Keratinocyte (primary cell): ENCODE results near the gene AADACL2.

ENCODE experiments used
- EZH2 ChIP-seq: IDR thresholded peaks from one replicate; pipeline ENCODE4 v1.6.1; 2012; ENCODE audit warnings: inconsistent platforms, mild to moderate bottlenecking, low read length, moderate library complexity
- TF ChIP-seq, protein P1 (sequence below), 3 experiments: IDR thresholded peaks in 1 of 3; conservative IDR thresholded peaks in 1 of 3; optimal IDR thresholded peaks in 1 of 3; 2 replicates in 2 of 3; 3 replicates in 1 of 3; pipeline versions ENCODE3 to v1.5.1; 2011; ENCODE audit warnings: low read length in 3 of 3, mild to moderate bottlenecking in 3 of 3, moderate library complexity in 2 of 3, control low read depth in 1 of 3, inconsistent platforms in 1 of 3; ENCODE audit not compliant: insufficient read depth in 2 of 3; ENCODE audit errors: extremely low read depth in 1 of 3

DNA sequence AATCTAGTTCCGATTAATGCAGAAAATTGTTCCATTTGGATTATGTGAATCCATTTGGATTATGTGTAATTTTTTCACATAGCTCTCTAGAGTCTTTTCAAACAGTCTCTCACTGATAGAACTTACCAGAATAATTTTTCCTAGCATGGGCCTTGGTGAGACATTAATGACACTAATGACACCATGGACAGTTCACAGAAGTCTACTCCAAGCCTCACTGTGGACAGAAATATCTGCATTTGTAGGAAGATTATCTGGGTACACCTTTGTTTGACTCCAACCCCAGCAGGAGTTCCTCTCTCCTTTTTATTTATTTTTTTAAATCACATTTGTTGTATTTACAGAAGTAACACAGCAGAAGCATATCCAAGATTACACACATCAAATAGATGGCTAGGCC lies 27.9 kb downstream of the AADACL2 start:
- no peak for TF ChIP-seq EZH2
- TF ChIP-seq, protein P1, sequence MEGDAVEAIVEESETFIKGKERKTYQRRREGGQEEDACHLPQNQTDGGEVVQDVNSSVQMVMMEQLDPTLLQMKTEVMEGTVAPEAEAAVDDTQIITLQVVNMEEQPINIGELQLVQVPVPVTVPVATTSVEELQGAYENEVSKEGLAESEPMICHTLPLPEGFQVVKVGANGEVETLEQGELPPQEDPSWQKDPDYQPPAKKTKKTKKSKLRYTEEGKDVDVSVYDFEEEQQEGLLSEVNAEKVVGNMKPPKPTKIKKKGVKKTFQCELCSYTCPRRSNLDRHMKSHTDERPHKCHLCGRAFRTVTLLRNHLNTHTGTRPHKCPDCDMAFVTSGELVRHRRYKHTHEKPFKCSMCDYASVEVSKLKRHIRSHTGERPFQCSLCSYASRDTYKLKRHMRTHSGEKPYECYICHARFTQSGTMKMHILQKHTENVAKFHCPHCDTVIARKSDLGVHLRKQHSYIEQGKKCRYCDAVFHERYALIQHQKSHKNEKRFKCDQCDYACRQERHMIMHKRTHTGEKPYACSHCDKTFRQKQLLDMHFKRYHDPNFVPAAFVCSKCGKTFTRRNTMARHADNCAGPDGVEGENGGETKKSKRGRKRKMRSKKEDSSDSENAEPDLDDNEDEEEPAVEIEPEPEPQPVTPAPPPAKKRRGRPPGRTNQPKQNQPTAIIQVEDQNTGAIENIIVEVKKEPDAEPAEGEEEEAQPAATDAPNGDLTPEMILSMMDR (optimal IDR thresholded peaks at IDR 0.05 in 1 of 3, IDR thresholded peaks at IDR 0.05 in 1 of 3, conservative IDR thresholded peaks at IDR 0.05 in 1 of 3; ENCODE audit: extremely low read depth in 1 of 3, insufficient read depth in 2 of 3, low read length in 3 of 3), result no peak
